ENCODE results near the gene E2F3.

E2F3 gene

GRCh38 chr6:20413826-20414225 is 12.1 kb downstream of the E2F3 start:
- in situ Hi-C loops (cut with MboI; ENCODE audit: low sequenced_read_pairs, unreplicated experiment): no loop called here
- DNase-seq (ENCODE audit: low spot score): no peak
- TF ChIP-seq CTCF (IDR thresholded peaks at IDR 0.05; ENCODE audit: borderline replicate concordance, control extremely low read depth, extremely low read depth, insufficient read depth, missing control alignments): no peak

DNA sequence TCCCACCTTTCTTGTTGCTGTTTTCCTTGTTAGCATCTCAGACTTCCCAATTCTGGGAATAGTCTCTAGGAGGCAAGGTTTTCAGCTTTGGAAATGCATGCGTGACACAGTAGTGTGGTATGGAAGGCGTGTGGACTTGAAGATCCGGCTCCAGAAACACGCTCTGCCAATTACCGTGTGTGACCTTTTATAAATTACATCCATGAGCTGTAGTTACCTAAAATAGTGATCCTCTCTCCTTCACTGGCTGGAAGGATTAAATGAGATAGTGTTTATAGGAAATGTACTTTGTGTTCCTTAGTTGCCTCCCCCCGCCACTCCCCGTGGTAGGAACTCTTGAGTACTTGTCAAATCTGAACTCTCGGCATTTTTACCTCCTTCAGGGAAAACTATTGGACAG is 13.0 kb downstream of the E2F3 start:
- in situ Hi-C loops (cut with MboI; ENCODE audit: low sequenced_read_pairs, unreplicated experiment): no loop called here
- TF ChIP-seq CTCF (IDR thresholded peaks at IDR 0.05; ENCODE audit: borderline replicate concordance, control extremely low read depth, extremely low read depth, insufficient read depth, missing control alignments): no peak
- no peak for DNase-seq (ENCODE audit: low spot score)

- no peak for DNase-seq (ENCODE audit: low spot score)
- no peak for TF ChIP-seq CTCF (IDR thresholded peaks at IDR 0.05; ENCODE audit: borderline replicate concordance, control extremely low read depth, extremely low read depth, insufficient read depth, missing control alignments)
- in situ Hi-C loops (cut with MboI; ENCODE audit: low sequenced_read_pairs, unreplicated experiment): no loop called here
Measured at GRCh38 chr6:20415304-20415703, 13.6 kb downstream of the E2F3 start.

DNA sequence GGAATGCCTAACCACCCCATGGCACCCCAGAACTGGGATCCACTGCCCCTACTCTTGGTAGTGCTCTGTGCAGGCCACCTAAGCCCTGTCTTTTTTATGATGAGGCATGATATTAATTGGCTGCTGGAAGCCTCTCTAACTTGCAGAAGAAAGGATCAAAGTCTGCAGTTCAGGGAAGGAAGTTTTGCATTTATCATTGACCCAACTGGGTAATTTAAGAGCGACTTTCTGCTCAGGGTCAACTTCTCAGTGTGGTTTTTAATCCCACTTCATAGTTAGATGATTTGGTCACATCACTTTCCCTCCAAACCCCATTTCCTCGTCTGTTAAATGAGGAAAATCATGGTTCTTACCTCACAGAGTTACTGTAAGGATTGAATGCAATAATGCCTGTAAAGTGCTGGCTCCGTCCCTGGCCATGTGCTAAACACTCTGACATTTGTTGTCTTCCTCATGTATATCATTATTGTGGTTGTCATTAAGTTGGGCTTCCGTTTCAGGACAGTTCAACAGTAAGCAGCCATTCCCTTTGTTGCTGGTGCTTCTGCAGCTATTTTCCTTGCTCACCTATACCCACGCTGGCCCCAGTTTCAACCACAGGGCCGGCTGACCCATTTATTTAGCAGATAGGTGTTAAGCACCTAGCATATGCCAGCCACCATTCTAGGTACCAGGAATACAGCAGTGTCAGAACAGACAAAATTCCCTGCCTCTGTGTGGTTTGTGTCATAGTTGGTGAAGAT is 14.2 kb downstream of the E2F3 start:
- no peak for TF ChIP-seq CTCF (IDR thresholded peaks at IDR 0.05; ENCODE audit: borderline replicate concordance, control extremely low read depth, extremely low read depth, insufficient read depth, missing control alignments)

GRCh38 chr6:20416567-20417345 is 15.1 kb downstream of the E2F3 start:
- in situ Hi-C loops (cut with MboI; ENCODE audit: low sequenced_read_pairs, unreplicated experiment): no loop called here
- no peak for TF ChIP-seq CTCF (IDR thresholded peaks at IDR 0.05; ENCODE audit: borderline replicate concordance, control extremely low read depth, extremely low read depth, insufficient read depth, missing control alignments)

More for the DNA sequence above, 14.2 kb downstream of the E2F3 start:
- no peak for DNase-seq (ENCODE audit: low spot score)
- in situ Hi-C loops (cut with MboI; ENCODE audit: low sequenced_read_pairs, unreplicated experiment): no loop called here

GRCh38 chr6:20417819-20418218 is 16.1 kb downstream of the E2F3 start:
- in situ Hi-C loops (cut with MboI; ENCODE audit: low sequenced_read_pairs, unreplicated experiment): no loop called here
- TF ChIP-seq CTCF (IDR thresholded peaks at IDR 0.05; ENCODE audit: borderline replicate concordance, control extremely low read depth, extremely low read depth, insufficient read depth, missing control alignments): no peak
- no peak for DNase-seq (ENCODE audit: low spot score)

More at GRCh38 chr6:20416567-20417345, 15.1 kb downstream of the E2F3 start:
- no peak for DNase-seq (ENCODE audit: low spot score)
